H1 (cell line): ENCODE data around the gene PEAK1. TPM values are rescaled to one million over a fixed set of nuclear protein-coding genes. Genes with fewer than 3 reads are reported as not detected.

Source experiments
- CTCF ChIA-PET: fragments of 300-600 bp; sonication (Branson Sonifier 250); formaldehyde crosslinking; loops from one replicate; lab custom pipeline; 2021; ENCODE audit not compliant: partially characterized antibody; lab: Charles Lee
- POLR2A ChIA-PET: fragments of 300-600 bp; sonication (Branson Sonifier 250); formaldehyde crosslinking; loops from one replicate; lab custom pipeline; 2021; ENCODE audit warnings: inconsistent platforms; ENCODE audit not compliant: partially characterized antibody; lab: Charles Lee
- DNase-seq, 2 experiments: peaks; one replicate each; pipeline versions ENCODE4 v3.0.0 to v3.0.0-alpha.2; 2010 to 2022; ENCODE audit warnings: low spot score in 2 of 2, low read depth in 1 of 2, mixed read lengths in 1 of 2
- FAIRE-seq: peaks from 2 replicates; lab custom pipeline; 2011; peaks lifted over from hg19 to GRCh38; lab: Jason Lieb, UNC
- H2AFZ ChIP-seq: 2 replicates; pipeline ENCODE4 v1.8.1; 2012; ENCODE audit warnings: low read length, inconsistent platforms
- H2AK5ac ChIP-seq: 2 replicates; pipeline ENCODE4 v1.6.1; 2013; ENCODE audit warnings: low read depth, low read length
- H2BK120ac ChIP-seq: replicated peaks from 2 replicates; pipeline ENCODE3; 2013; ENCODE audit warnings: low read depth, low read length, inconsistent platforms
- H2BK12ac ChIP-seq: 2 replicates; pipeline ENCODE4 v1.6.1; 2013; ENCODE audit warnings: low read depth, low read length
- H2BK15ac ChIP-seq: 2 replicates; pipeline ENCODE4 v1.6.1; 2013; ENCODE audit warnings: low read length
- H2BK20ac ChIP-seq: 2 replicates; pipeline ENCODE4 v1.6.1; 2013; ENCODE audit warnings: low read length
- H2BK5ac ChIP-seq: 2 replicates; pipeline ENCODE4 v1.6.1; 2013; ENCODE audit warnings: low read depth, low read length
- H3K14ac ChIP-seq: 2 replicates; pipeline ENCODE4 v1.6.1; 2013; ENCODE audit warnings: inconsistent platforms; ENCODE audit not compliant: insufficient read length
- H3K18ac ChIP-seq: 2 replicates; pipeline ENCODE4 v1.6.1; 2013; ENCODE audit warnings: low read length; ENCODE audit errors: extremely low read depth
- H3K23ac ChIP-seq: 2 replicates; pipeline ENCODE4 v1.6.1; 2013; ENCODE audit warnings: inconsistent platforms; ENCODE audit not compliant: insufficient read length
- H3K23me2 ChIP-seq: 2 replicates; pipeline ENCODE4 v1.6.1; 2013; ENCODE audit warnings: low read depth, low read length
- H3K27ac ChIP-seq: 2 replicates; pipeline ENCODE4 v1.6.1; 2011; ENCODE audit warnings: low read depth, low read length, inconsistent platforms
- H3K27me3 ChIP-seq, 4 experiments: replicated peaks in 1 of 4; 1 replicate in 1 of 4; 2 replicates in 3 of 4; pipeline versions ENCODE4 v1.6.1 to v1.8.1; 2011 to 2013; ENCODE audit warnings: low read length in 3 of 4, mild to moderate bottlenecking in 3 of 4, inconsistent platforms in 2 of 4, mixed read lengths in 2 of 4, moderate library complexity in 1 of 4; ENCODE audit not compliant: control insufficient read depth in 3 of 4, insufficient read depth in 3 of 4; ENCODE audit errors: extremely low read depth in 1 of 4
- H3K36me3 ChIP-seq, 4 experiments: 2 replicates each; pipeline versions ENCODE4 v1.6.1 to v1.8.1; 2011 to 2013; ENCODE audit warnings: mild to moderate bottlenecking in 4 of 4, low read length in 3 of 4, moderate library complexity in 2 of 4, control low read depth in 1 of 4, inconsistent platforms in 1 of 4; ENCODE audit not compliant: insufficient read depth in 4 of 4, control insufficient read depth in 2 of 4
- H3K4ac ChIP-seq: replicated peaks from 2 replicates; pipeline ENCODE3; 2013; ENCODE audit warnings: low read length, low read depth, mixed read lengths, inconsistent platforms; ENCODE audit not compliant: insufficient read length
- H3K4me1 ChIP-seq, 4 experiments: replicated peaks in 1 of 4; 1 replicate in 1 of 4; 2 replicates in 3 of 4; pipeline versions ENCODE4 v1.6.1 to v1.8.1; 2011 to 2013; ENCODE audit warnings: low read length in 3 of 4, inconsistent platforms in 2 of 4, mixed read lengths in 1 of 4; ENCODE audit not compliant: insufficient read depth in 4 of 4, control insufficient read depth in 3 of 4
- H3K4me2 ChIP-seq, 2 experiments: 2 replicates each; pipeline versions ENCODE4 v1.6.1 to v1.8.1; 2011 to 2013; ENCODE audit warnings: low read depth in 2 of 2, low read length in 2 of 2, control low read depth in 1 of 2, inconsistent platforms in 1 of 2, mild to moderate bottlenecking in 1 of 2; ENCODE audit not compliant: insufficient read depth in 1 of 2
- H3K4me3 ChIP-seq, 4 experiments: fragments of 200-600, 300-600 bp in 1 of 4; sonication (generic), shearing (Covaris generic), sonication (Bioruptor Twin) in 1 of 4; 2 replicates each; pipeline versions ENCODE4 v1.5.1 to v1.8.1; 2011 to 2016; ENCODE audit warnings: low read length in 4 of 4, low read depth in 3 of 4, control low read depth in 2 of 4, inconsistent platforms in 2 of 4, mild to moderate bottlenecking in 2 of 4, mixed read lengths in 1 of 4, moderate library complexity in 1 of 4; ENCODE audit not compliant: insufficient read depth in 2 of 4; ENCODE audit errors: extremely low read depth in 1 of 4
- H3K56ac ChIP-seq: replicated peaks from 2 replicates; pipeline ENCODE3; 2013; ENCODE audit warnings: low read depth, mild to moderate bottlenecking, mixed read lengths, low read length, inconsistent platforms; ENCODE audit not compliant: insufficient read length
- H3K79me1 ChIP-seq: 2 replicates; pipeline ENCODE4 v1.6.1; 2013; ENCODE audit warnings: low read depth, low read length, control low read depth
- H3K79me2 ChIP-seq, 2 experiments: 2 replicates each; pipeline versions ENCODE4 v1.6.1 to v1.8.1; 2012 to 2013; ENCODE audit warnings: low read length in 2 of 2, mild to moderate bottlenecking in 2 of 2, inconsistent platforms in 1 of 2; ENCODE audit not compliant: insufficient read depth in 2 of 2, control insufficient read depth in 1 of 2
- H3K9ac ChIP-seq, 4 experiments: replicated peaks in 1 of 4; 1 replicate in 1 of 4; 2 replicates in 3 of 4; pipeline versions ENCODE4 v1.6.1 to v1.8.1; 2011 to 2013; ENCODE audit warnings: low read depth in 3 of 4, low read length in 3 of 4, control low read depth in 2 of 4, mild to moderate bottlenecking in 2 of 4, moderate library complexity in 2 of 4, inconsistent platforms in 1 of 4; ENCODE audit errors: extremely low read depth in 1 of 4
- H3K9me3 ChIP-seq, 2 experiments: 2 replicates each; pipeline versions ENCODE4 v1.6.1 to v1.8.1; 2012 to 2013; ENCODE audit warnings: mild to moderate bottlenecking in 2 of 2, moderate library complexity in 2 of 2, control low read depth in 1 of 2, inconsistent platforms in 1 of 2, low read depth in 1 of 2, low read length in 1 of 2, mixed read lengths in 1 of 2; ENCODE audit not compliant: insufficient read depth in 2 of 2
- H4K20me1 ChIP-seq, 2 experiments: replicated peaks in 1 of 2; 2 replicates each; pipeline versions ENCODE3 to v1.8.1; 2011 to 2013; ENCODE audit warnings: inconsistent platforms in 2 of 2, low read length in 2 of 2, mild to moderate bottlenecking in 1 of 2; ENCODE audit not compliant: insufficient read depth in 2 of 2, control insufficient read depth in 1 of 2
- H4K5ac ChIP-seq: 2 replicates; pipeline ENCODE4 v1.6.1; 2013; ENCODE audit warnings: low read length, low read depth, mixed read lengths, inconsistent platforms; ENCODE audit not compliant: insufficient read length
- H4K8ac ChIP-seq: 2 replicates; pipeline ENCODE4 v1.8.0; 2013; ENCODE audit warnings: mild to moderate bottlenecking, moderate library complexity, low read length, inconsistent platforms; ENCODE audit not compliant: insufficient read depth; ENCODE audit errors: extremely low read depth
- H4K91ac ChIP-seq: replicated peaks from 2 replicates; pipeline ENCODE3; 2013; ENCODE audit warnings: low read length, mixed read lengths, inconsistent platforms; ENCODE audit not compliant: insufficient read length
- ASH2L ChIP-seq: fragments of 200-600, 300-600 bp; sonication (generic); IDR thresholded peaks from one replicate; pipeline ENCODE4 v1.7.1; 2017; ENCODE audit warnings: low read length
- BRCA1 ChIP-seq: IDR thresholded peaks from 2 replicates; pipeline ENCODE4 v1.6.1; 2012; ENCODE audit warnings: low read depth, low read length, improper control_type of control experiment
- CBX8 ChIP-seq: fragments of 300-800, 300-1000 bp; sonication (generic); IDR thresholded peaks from 2 replicates; pipeline ENCODE4 v1.7.1; 2016; ENCODE audit warnings: low read depth, low read length, borderline replicate concordance
- CEBPB ChIP-seq: IDR thresholded peaks from 2 replicates; pipeline ENCODE4 v1.6.1; 2012; ENCODE audit warnings: low read depth, low read length
- EZH2 ChIP-seq: fragments of 200-600 bp; sonication (generic); IDR thresholded peaks from 2 replicates; pipeline ENCODE4 v1.7.1; 2012; ENCODE audit warnings: low read depth, mild to moderate bottlenecking, moderate library complexity, low read length, inconsistent platforms; ENCODE audit not compliant: severe bottlenecking
- KDM4A ChIP-seq: IDR thresholded peaks from one replicate; pipeline ENCODE4 v1.7.1; 2012; ENCODE audit warnings: low read depth, mild to moderate bottlenecking, moderate library complexity, low read length, inconsistent platforms; ENCODE audit not compliant: severe bottlenecking
- RAD21 ChIP-seq, 2 experiments: IDR thresholded peaks in 1 of 2; conservative IDR thresholded peaks in 1 of 2; 2 replicates each; pipeline ENCODE4 v1.6.1; 2011; ENCODE audit warnings: low read depth in 2 of 2, low read length in 2 of 2, improper control_type of control experiment in 1 of 2, inconsistent platforms in 1 of 2, mild to moderate bottlenecking in 1 of 2, moderate library complexity in 1 of 2
- RFX5 ChIP-seq: IDR thresholded peaks from 2 replicates; pipeline ENCODE4 v1.6.1; 2011; ENCODE audit warnings: low read depth, low read length, improper control_type of control experiment, borderline replicate concordance
- SIX5 ChIP-seq: IDR thresholded peaks from 2 replicates; pipeline ENCODE4 v1.6.1; 2011; ENCODE audit warnings: mild to moderate bottlenecking, low read depth, low read length
- TAF1 ChIP-seq: IDR thresholded peaks from 2 replicates; pipeline ENCODE4 v1.6.1; 2011; ENCODE audit warnings: mild to moderate bottlenecking, low read depth, low read length
- USF2 ChIP-seq: IDR thresholded peaks from 2 replicates; pipeline ENCODE4 v1.6.1; 2011; ENCODE audit warnings: low read length, improper control_type of control experiment
- YY1 ChIP-seq: IDR thresholded peaks from 2 replicates; pipeline ENCODE4 v1.6.1; 2011; ENCODE audit warnings: low read depth, mild to moderate bottlenecking, low read length
- WGBS, 2 experiments: shearing (Covaris generic) in 1 of 2; methylation state at CpG; one replicate each; pipeline versions ENCODE4 v1.1.6 to v1.1.7; 2013 to 2015; ENCODE audit warnings: low lambda C conversion rate in 2 of 2, mixed read lengths in 2 of 2, inconsistent platforms in 1 of 2, low coverage in 1 of 2, missing lambda C conversion rate in 1 of 2; ENCODE audit not compliant: insufficient replicate concordance in 2 of 2, insufficient coverage in 1 of 2, insufficient read length in 1 of 2; ENCODE audit errors: extremely low coverage in 1 of 2, missing lambda C conversion rate in 1 of 2; 5-methylcytosine and 5-hydroxymethylcytosine counted together
- polyA plus RNA-seq, 7 experiments: library from polyadenylated mRNA; depleted of rRNA in 3 of 7; stranded (reverse) in 5 of 7; unstranded in 2 of 7; fragments of >200 nt in 5 of 7; fragments of 200-250 nt in 2 of 7; gene quantifications; 1 replicate in 5 of 7; 2 replicates in 1 of 7; 4 replicates in 1 of 7; pipeline versions ENCODE4 v1.2.1 to v1.2.3, GENCODE V29; 2011 to 2013; ENCODE audit warnings: missing spikeins in 2 of 7, mixed read lengths in 2 of 7
- total RNA-seq: library from RNA; stranded (reverse); fragmentation: NEBNext Ultra II Directional; extraction: Animal tissue kit (Norgen Biotek cat#: 25700); gene quantifications from 2 replicates; pipeline ENCODE4 v1.2.1, GENCODE V29; 2021

The PEAK1 gene
- total and polyA plus RNA-seq, 2 of the 8 experiments (the other 6 are each of a cell fraction or from before 2014, with no cell fraction given) = 8.8 to 44.8 TPM

GRCh38 chr15:77346245-77347036, 73.5 kb downstream of the PEAK1 start:
- Histone ChIP-seq H4K5ac (no peak overlapping the region), H2BK5ac (no peak overlapping the region), H3K23ac (no peak overlapping the region), H3K18ac (no peak overlapping the region), H4K8ac (no peak overlapping the region), H3K4ac (no peak overlapping the region), H2BK20ac (no peak overlapping the region), H4K20me1 (peaks cover 0 to 3% of the 10 kb centered on the region in 2 experiments), H3K9ac (no peak overlapping the region), H3K36me3 (0 out of 8 replicates have a peak, but pooled peaks cover 0 to 3% (median 0%) of the 10 kb centered on the region in 4 experiments), H3K14ac (no peak overlapping the region), H4K91ac (no peak overlapping the region), H3K4me2 (no peak overlapping the region), H2AK5ac (no peak overlapping the region), H3K23me2 (no peaks in the 10 kb centered on the region), H3K79me1 (no peaks in the 10 kb centered on the region), H2BK120ac (no peak overlapping the region), H3K4me3 (no peak overlapping the region), H3K4me1 (peaks cover 0 to 3% (median under 1%) of the 10 kb centered on the region in 4 experiments; a peak in 4 of 7 replicates), H3K27ac (no peak overlapping the region), H3K56ac (no peak overlapping the region), H3K79me2 (0 out of 4 replicates have a peak, but pooled peaks cover 0 to 3% of the 10 kb centered on the region in 2 experiments), H3K27me3 (no peaks in the 10 kb centered on the region), H2BK12ac (no peak overlapping the region), H3K9me3 (peaks cover 0 to 2% of the 10 kb centered on the region in 2 experiments; a peak in 3 of 4 replicates), H2AFZ (no peak overlapping the region), H2BK15ac (no peak overlapping the region)
- no peak for DNase-seq
- ChIA-PET CTCF (no interaction called here), POLR2A (no interaction called here)
- FAIRE-seq = no peak
- WGBS, 2 experiments = 98% methylated on average over 4 of the region's 4 CpGs; no CpG with 5 or more reads in 1 of the 2 experiments
- TF ChIP-seq RAD21 (IDR thresholded peaks at IDR 0.05 in 1 of 2, conservative IDR thresholded peaks at IDR 0.05 in 1 of 2; ENCODE audit: low read depth in 2 of 2, low read length in 2 of 2) (no peak), USF2 (no peak), SIX5 (no peak), CBX8 (no peak), BRCA1 (no peak), RFX5 (no peak), ASH2L (no peak), KDM4A (no peak), CEBPB (no peak), YY1 (no peak), TAF1 (no peak), EZH2 (no peak)
